Kidney capillary endothelial cell (primary cell): ENCODE results near the gene SLC25A26.
"Not testable (repeated sequence)": the region's sequence is repeated elsewhere in the genome, so short reads cannot be mapped to it uniquely, and the experiment has no call there.

Source experiments
- DNase-seq: peaks from one replicate; pipeline ENCODE4 v3.0.0-alpha.2; 2018; ENCODE audit warnings: low spot score

The SLC25A26 gene

DNA sequence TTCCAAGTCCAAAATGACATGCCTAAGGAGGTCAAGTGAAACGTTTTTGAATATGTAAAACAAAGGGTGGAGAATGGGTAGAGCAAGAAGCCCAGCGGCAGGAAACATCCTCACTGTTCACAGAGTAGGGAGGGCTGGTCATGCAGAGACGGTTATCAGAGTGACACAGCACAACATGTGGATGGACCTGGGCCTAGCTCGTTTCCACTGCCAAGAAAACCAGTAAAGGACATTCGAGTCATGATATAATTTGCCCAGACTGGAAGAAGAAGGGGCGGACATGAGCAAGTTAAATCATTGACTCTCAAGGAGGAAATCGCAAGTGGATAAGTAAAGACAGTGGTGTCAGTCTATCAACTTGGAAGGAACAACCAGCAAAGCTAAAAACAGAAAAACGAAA is 190.7 kb downstream of the SLC25A26 start:
- no peak for DNase-seq

DNA sequence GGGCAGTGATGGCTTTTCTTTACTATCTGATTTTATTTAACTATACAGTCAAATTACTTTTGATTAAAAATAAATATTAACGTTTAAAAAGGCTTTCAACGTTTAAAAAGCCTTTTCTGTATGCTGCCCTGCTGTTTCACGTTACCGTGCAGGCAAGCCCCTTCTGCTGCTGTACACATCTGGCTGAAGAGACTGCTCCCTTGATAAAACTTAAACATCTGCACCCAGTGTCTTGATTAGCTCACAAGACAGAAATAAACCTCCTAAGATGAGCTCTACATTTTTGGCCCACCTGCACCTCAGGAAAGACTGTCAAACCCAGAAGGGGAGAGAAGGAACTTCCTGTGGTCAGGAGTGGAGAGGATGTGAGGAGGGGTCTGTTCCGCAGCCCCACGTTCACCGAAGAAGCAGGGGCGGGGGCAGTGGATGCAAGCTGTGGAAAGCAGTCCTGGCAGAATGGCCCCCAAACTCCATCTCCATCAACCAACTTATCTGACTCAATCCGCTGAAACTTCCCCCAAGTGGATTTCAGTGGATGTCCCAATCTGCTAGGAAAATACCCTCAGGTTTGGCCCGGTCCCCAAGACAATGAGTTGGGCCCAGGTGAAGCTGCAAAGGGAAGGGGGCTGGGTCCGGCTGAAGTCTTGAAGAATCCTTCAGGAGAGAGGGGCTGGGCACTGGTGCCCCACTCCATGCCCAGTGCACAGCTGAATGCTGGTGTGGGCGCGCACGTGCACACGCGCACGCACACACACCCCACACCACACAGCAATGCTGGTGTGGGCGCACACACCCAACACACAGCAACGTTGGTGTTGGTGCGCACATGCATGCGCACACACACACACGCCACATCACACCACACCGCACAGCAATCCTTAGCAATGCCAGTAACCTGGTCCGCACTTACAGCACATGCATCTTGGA is 191.4 kb downstream of the SLC25A26 start:
- DNase-seq = no peak

DNA sequence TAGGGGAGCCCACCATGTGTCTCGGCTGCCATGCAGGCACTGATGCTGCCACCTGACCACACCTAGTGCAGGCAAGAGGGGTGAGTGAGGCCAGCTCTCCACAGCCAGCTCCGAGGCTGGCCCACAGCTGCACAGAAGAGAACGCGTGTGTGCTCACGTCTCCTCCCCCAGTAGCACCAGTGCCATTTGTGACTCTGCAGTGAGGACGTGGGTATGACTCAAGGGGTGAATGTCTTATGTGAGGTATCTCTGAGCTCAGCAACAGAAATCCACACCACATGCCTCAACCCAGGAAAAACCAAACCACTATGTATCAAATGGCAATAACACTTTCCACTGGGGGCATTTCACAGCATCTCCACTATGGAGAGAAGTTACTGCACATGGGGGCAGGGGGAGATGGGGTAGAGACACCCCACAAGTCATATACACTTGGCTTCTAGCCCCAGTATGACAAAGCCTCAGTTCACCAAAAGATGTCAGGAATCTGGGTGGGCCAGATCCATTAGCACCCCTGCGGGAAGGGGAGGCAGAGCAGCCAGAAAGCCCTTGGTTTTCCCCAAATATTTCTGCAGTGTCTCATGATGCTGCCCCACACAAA is 192.4 kb downstream of the SLC25A26 start:
- DNase-seq = no peak

DNA sequence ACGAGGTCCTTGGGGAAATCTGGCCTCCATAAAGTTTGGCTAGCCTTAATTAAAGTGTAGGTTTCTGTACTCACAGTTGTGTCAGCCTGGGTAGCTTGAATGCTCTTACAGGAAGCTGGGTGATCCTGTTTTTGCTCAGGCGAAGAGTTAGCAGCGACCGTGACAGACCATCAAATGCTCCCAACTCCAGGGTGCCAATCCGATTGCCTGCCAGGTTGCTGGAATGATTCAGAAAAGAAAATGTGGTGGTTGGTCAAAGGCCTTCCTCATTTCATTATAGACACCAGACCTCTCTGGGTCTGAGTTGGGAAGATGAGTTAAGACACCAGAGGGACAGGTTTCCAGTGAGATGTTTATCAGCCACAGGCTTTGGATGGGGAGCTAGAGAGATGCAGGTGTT is 194.0 kb downstream of the SLC25A26 start:
- no peak for DNase-seq

DNA sequence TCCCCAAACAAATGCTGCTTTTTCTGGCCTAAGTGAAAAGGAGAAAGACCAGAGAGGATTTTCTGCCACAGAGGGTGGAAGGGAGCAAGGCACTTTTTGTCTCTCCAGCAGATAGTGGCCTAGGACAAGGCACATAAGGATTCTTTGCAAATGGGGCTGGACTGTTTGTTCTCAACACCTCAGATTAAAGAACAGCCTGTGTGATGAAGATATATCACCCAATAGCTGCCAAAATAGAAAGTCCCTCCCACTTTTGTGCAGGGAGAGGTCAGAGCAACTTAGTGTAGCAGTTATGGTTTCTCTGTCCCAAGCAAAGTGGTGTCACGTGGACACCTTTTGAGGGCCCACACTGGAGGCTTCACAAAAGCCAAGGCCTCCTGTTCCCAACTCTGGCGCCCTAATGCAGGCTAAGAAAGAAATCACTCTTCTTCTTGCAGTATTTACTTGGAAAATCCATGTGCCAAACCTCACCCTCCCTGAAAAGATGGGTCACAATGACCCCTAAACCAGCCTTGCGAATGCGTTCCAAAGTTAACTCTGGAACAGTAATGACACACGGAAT is 195.1 kb downstream of the SLC25A26 start:
- no peak for DNase-seq

DNA sequence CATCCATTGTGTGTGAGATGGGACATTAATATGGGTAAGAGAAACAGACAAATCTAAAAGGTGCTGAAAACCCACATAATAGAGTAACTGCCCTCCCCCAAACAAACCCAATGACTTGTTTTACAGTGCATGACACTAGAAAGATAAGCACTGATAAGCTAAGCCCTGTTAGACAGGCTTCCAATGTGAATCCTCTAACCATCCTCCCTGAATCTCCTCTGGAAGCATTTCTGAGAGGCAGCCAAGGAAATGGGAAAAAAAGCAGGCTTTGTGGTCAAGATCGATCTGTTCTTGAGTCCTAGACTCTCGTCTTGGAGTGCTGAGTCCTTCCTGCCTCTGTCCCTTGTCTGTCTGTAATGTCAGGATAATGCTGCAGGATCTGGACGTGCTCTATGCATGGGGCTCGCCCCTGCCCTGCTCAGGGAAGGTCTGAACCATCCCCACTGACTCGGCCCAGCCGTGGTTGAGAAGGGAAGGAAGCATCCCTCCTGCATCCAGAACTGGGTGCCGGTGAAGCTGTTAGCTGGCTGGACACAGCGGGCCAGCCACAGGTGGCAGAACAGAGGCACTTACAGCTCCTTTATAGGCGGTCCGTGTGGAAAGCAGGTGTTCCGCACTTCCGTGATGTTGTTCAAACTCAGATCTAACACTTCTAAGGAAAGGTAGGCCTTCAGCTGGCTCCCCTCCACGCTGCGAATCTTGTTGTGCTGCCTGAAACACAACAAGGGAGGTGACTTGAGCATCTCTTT is 195.9 kb downstream of the SLC25A26 start:
- no peak for DNase-seq

DNA sequence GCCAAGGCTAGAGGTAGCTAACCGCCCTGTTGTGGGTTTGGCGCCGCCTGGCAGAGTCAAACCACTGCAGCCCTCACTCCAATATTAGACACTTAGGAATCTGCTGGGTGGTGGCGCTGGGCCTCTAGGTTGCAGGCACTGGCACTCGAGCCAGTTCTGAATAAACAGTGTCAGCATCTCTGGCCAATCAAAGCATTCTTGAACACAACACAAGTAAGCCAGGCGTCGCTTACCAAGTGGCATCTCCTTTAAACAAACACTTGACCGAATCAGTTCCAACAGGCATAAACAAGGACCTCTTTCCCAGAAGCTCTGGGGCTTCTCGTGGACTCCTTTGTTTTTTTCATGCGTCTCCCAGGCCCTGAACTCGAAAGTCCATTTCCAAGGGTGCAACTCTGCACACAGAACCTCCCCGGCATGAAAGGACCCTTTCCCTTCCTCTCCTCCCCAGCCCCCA is 197.7 kb downstream of the SLC25A26 start:
- DNase-seq = no peak

DNA sequence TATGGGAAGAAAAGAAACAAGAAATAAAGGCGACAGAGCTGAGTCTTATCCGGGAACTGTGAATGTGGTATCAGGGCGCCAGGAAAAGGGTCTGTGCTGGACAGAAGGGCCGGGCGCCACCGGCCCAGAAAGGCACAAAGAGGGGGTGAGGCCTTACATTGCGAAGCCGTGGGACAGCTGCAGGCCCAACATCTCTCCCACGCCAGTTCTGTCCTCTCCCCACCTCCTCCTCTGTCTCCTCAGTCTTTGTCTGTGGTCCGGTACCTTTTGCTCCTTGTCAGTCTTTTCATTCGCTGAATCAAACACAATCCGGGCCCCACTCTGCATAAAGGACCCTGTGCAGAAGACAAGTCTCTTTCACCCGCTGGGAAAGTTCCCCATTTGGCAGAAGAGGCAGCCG is 198.2 kb downstream of the SLC25A26 start:
- DNase-seq = no peak

DNA sequence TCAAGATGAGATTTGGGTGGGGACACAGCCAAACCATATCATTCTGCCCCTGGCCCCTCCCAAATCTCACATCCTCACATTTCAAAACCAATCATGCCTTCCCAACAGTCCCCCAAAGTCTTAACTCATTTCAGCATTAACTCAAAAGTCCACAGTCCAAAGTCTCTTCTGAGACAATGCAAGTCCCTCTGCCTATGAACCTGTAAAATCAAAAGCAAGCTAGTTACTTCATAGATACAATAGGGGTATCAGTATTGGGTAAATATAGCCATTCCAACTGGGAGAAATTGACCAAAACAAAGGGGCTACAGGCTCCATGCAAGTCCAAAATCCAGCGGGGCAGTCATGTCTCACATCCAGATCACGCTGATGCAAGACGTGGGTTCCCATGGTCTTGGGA is 200.3 kb downstream of the SLC25A26 start:
- not testable (repeated sequence) for DNase-seq

DNA sequence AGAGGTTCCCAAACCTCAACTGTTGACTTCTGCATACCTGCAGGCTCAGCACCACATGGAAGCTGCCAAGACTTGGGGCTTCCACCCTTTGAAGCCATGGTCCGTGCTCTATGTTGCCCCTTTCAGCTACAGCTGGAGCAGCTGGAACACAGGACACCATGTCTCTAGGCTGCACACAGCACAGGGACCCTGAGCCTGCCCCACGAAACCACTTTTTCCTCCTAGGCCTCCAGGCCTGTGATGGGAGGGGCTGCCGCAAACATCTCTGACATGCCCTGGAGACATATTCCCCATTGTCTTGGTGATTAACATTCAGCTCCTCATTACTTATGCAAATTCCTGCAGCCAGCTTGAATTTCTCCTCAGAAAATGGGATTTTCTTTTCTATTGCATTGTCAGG is 201.1 kb downstream of the SLC25A26 start:
- not testable (repeated sequence) for DNase-seq

DNA sequence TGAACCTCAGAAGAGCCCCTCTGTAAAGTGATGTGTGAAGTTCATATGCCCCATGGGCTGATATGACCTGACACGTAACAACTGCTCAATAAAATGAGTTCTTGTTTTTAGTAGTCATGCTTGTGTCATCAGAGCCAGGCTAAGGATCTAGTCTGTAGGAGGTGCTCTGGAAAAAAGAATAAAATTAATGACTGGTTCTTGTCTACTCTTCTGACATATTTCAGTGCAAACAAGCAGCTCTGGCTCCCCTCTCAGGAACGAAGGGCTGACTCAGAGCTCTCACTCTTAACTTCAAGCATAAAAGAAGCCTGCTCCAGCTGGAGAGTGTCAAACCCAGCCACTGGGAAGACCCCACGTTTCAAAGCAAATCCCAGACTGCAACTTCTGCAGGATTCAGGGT is 203.0 kb downstream of the SLC25A26 start:
- DNase-seq = no peak

DNA sequence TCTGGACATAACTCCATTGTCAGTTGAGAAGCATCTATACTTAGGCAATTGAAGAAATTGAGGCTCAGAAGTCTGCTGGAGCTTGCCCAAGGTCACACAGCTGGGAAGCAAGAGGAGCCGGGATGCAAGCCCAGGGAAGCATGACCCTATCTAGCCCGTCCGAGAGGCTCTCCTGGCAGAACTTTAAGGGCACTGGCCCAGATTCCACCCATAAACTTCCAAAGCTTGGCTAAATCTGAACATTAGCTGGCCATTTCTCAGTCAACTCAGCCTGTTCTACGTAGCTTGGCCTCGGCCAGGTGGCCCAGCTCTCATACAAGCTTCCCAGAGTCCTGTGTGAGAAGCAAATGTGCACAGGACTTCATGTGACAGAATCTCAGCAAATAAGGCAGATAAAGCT is 204.2 kb downstream of the SLC25A26 start:
- DNase-seq = no peak

DNA sequence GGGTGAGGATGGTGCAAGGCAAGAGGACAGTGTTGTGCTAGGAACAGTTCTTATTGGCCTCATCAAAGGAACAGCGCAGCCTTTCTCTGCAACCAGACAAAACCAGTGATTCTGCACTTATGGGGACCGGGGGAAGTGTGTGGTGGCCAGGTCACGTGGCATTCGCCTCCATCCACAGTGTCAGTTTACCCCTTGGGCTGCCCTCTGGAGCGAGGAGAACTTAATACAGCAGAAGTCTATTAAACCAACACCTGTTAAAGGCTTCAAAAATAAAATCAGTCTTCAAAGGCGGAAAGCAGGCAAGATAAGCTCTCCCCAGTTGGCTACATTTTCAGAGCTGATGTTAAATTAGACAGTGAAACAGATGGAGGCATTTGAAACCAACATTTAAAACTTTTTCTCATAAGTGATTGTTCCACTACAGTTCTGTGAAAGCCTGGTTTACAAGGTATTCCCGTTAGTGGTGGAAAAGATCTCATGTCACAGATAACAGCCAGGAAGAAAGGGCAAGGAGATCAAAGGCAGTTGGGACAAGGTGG is 204.8 kb downstream of the SLC25A26 start:
- DNase-seq = no peak

DNA sequence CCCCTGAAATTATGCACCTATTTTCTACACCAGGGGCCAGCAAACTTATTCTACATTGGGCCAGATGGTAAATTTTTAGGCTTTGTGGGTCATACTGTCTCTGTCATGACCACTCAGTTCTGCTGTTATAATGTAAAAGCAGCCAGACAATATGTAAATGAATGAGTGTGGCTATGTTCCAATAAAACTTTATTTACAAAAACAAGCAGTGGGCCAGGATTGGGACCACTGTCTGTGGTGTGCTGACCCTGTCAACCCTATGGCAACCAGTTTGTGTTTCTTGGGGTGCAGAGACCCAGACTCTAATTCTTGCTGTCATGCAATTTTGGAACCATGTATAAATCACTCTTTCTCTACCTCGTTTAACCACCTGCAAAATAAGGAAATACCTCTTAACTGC is 205.3 kb downstream of the SLC25A26 start:
- no peak for DNase-seq

DNA sequence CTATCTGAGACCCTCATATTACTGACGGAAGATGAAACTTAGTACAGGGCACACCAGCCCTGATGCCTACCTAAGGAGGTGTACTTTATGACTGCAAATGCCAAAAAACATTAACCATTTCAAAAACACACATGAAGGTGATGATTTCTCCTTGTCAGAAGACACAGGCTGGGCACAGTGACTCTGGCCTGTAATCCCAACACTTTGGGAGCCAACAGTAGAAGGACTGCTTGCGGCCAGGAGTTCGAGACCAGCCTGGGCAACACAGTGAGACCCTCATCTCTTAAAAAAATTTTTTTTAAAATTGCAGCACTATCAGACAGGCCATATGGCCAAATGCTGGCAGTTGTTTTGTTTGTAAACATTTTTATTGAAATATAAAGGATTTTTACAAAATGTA is 206.6 kb downstream of the SLC25A26 start:
- DNase-seq = no peak

DNA sequence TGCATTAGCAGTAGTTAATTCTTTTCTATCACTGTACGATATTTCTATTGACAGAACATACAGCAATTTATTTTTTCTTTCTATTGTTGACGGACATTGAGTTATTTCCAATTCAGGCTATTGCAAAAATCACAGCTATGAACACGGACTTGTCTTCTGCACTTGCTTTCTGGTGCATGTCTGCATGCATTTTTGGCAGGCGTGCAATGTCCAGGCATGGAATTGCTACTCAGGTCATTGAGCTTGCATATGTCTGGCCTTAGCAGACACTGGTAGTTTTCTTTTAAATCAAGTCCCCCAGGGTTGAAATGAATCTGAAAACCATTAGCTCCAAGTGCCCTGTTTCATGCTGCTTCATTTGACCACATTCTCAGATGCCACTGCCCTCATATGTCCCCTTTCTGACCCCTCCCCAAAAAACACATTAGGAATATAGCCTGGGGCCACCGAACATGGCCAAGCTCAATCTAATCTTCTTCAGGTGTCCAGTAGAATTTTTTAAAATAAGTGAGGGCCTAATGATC is 207.2 kb downstream of the SLC25A26 start:
- DNase-seq = no peak
